Left lung (tissue), 10 donors: Measurements from ENCODE around the gene RAB6A. TPM values are rescaled to one million over a fixed set of nuclear protein-coding genes. Genes with fewer than 3 reads are reported as not detected.
A peak's percentile ranks its signal among the peaks of the same experiment; 100 is the strongest.
"Not testable (repeated sequence)": the region's sequence is repeated elsewhere in the genome, so short reads cannot be mapped to it uniquely, and the experiment has no call there.

ENCODE experiments used
- ATAC-seq: fragments of 200-7000 bp; cut with Tn5 transposase; one replicate; pipeline ENCODE4 v1.9.1; 2020; ENCODE audit warnings: moderate library complexity
- DNase-seq, 4 donors: peaks; one replicate each; pipeline ENCODE4 v3.0.0-alpha.2; 2013 to 2020
- H3K27ac ChIP-seq, 2 donors: fragments of 200-600 bp; sonication (generic) in 1 of 2; one replicate each; pipeline versions ENCODE4 v1.5.0 to v1.8.0; 2020 to 2021
- H3K27me3 ChIP-seq, 2 donors: fragments of 200-600 bp; sonication (generic) in 1 of 2; one replicate each; pipeline versions ENCODE4 v1.5.0 to v1.8.0; 2020 to 2021
- H3K36me3 ChIP-seq, 2 donors: fragments of 200-600 bp; sonication (generic) in 1 of 2; one replicate each; pipeline versions ENCODE4 v1.5.0 to v1.8.0; 2020 to 2021
- H3K4me1 ChIP-seq, 2 donors: fragments of 200-600 bp; one replicate each; pipeline ENCODE4 v1.8.0; 2021
- H3K4me3 ChIP-seq, 2 donors: fragments of 200-600 bp; sonication (generic) in 1 of 2; one replicate each; pipeline versions ENCODE4 v1.5.0 to v1.8.0; 2020 to 2021; ENCODE audit warnings: mild to moderate bottlenecking in 1 of 2
- H3K9me3 ChIP-seq, 2 donors: fragments of 200-600 bp; sonication (generic) in 1 of 2; one replicate each; pipeline versions ENCODE4 v1.5.0 to v1.8.0; 2020 to 2021
- intact Hi-C, 2 donors: fragments of 100-400 bp; cut with DNase I; formaldehyde crosslinking; loops; one replicate each; pipeline versions ENCODE4 v1.11.2 to v1.14.2; 2022
- polyA plus RNA-seq, 6 donors: library from polyadenylated mRNA; unstranded; fragments of 120-200 nt; gene quantifications; one replicate each; pipeline ENCODE4 v1.2.1, GENCODE V29; 2013; ENCODE audit not compliant: insufficient read length in 6 of 6
- total RNA-seq, 2 donors: library from RNA; stranded (reverse); fragmentation: NEBNext Ultra II Directional; extraction: Animal tissue kit (Norgen Biotek cat#: 25700); gene quantifications; one replicate each; pipeline ENCODE4 v1.2.1, GENCODE V29; 2021
- TF ChIP-seq, protein P1 (sequence below), 2 donors: fragments of 200-600 bp; sonication (generic) in 1 of 2; IDR thresholded peaks; one replicate each; pipeline versions ENCODE4 v1.5.0 to v1.8.0; 2021; ENCODE audit warnings: antibody characterized with exemption in 2 of 2
- donor health status: DM: no; HTN: yes; CAD: no.
- donor health status: DM: no; HTN: no; CAD: no.

The RAB6A gene
- total and polyA plus RNA-seq, 8 donors: 93.7 to 150 (median 110) TPM

GRCh38 chr11:73789279-73789670 is 28.4 kb upstream of the RAB6A start:
- TF ChIP-seq, protein P1, sequence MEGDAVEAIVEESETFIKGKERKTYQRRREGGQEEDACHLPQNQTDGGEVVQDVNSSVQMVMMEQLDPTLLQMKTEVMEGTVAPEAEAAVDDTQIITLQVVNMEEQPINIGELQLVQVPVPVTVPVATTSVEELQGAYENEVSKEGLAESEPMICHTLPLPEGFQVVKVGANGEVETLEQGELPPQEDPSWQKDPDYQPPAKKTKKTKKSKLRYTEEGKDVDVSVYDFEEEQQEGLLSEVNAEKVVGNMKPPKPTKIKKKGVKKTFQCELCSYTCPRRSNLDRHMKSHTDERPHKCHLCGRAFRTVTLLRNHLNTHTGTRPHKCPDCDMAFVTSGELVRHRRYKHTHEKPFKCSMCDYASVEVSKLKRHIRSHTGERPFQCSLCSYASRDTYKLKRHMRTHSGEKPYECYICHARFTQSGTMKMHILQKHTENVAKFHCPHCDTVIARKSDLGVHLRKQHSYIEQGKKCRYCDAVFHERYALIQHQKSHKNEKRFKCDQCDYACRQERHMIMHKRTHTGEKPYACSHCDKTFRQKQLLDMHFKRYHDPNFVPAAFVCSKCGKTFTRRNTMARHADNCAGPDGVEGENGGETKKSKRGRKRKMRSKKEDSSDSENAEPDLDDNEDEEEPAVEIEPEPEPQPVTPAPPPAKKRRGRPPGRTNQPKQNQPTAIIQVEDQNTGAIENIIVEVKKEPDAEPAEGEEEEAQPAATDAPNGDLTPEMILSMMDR (IDR thresholded peaks at IDR 0.05): no peak
- Histone ChIP-seq H3K9me3 (no peaks in the 10 kb centered on the region), H3K4me1 (peaks cover 0 to 22% of the 10 kb centered on the region in 2 donors), H3K27ac (peak overlapping the region in 1 of 2 donors; percentile 88), H3K27me3 (no peaks in the 10 kb centered on the region), H3K36me3 (peaks cover 0 to 3% of the 10 kb centered on the region in 2 donors), H3K4me3 (no peak overlapping the region)
- DNase-seq: no peak
- intact Hi-C loops: no loop called here
- ATAC-seq: no peak

GRCh38 chr11:73787643-73788558 is 27.0 kb upstream of the RAB6A start, which contains the start of gene MRPL48:
Gene MRPL48, plus strand, starts transcription at chr11:73787874. Its CDS starts 98 bp downstream, at chr11:73787972.
- TF ChIP-seq, protein P1 (IDR thresholded peaks at IDR 0.05): no peak
- Histone ChIP-seq H3K36me3 (peaks cover 0 to 3% of the 10 kb centered on the region in 2 donors), H3K4me1 (peaks cover 0 to 26% of the 10 kb centered on the region in 2 donors), H3K27ac (peak within 1 kb of the TSS; percentile 85 to 88), H3K9me3 (no peaks in the 10 kb centered on the region), H3K27me3 (no peaks in the 10 kb centered on the region), H3K4me3 (peak within 1 kb of the TSS; percentile 52 to 60)
- DNase-seq: peak; percentile 90 to 97 (median 92)
- intact Hi-C loops: no loop called here
- peak; percentile 99 for ATAC-seq

- Histone ChIP-seq H3K4me1 (peaks cover 0 to 26% of the 10 kb centered on the region in 2 donors), H3K27ac (peak overlapping the region; percentile 85 to 88), H3K4me3 (peak overlapping the region; percentile 52 to 60), H3K27me3 (no peaks in the 10 kb centered on the region), H3K36me3 (peaks cover 0 to 3% of the 10 kb centered on the region in 2 donors), H3K9me3 (no peaks in the 10 kb centered on the region)
- intact Hi-C loops: no loop called here
- no peak for DNase-seq
- TF ChIP-seq, protein P1 (IDR thresholded peaks at IDR 0.05): no peak
- ATAC-seq: peak; percentile 3
These were observed 26.3 kb upstream of the RAB6A start for GRCh38 chr11:73787051-73787642.

DNA sequence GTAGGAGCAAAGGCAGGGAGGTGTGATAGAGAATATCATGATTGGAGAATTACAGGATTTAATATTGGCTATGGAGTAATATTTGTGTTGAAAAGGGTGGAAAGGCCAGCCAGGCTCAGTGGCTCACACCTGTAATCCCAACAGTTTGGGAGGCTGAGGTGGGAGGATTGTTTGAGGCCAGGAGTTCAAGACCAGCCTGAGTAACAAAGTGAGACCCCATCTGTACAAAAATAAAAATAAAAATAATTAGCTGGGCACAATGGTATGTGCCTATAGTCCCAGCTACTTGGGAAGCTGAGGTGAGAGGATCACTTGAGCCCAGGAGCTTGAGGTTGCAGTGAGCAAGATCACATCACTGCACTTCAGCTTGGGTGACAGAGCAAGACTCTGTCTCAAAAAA is 24.6 kb upstream of the RAB6A start:
- ATAC-seq, intact Hi-C loops, H3K9me3 ChIP-seq, H3K4me3 ChIP-seq, H3K27me3 ChIP-seq, H3K27ac ChIP-seq, H3K36me3 ChIP-seq, DNase-seq: not testable (repeated sequence)
- peaks cover 0 to 26% of the 10 kb centered on the region in 2 donors for H3K4me1 ChIP-seq

DNA sequence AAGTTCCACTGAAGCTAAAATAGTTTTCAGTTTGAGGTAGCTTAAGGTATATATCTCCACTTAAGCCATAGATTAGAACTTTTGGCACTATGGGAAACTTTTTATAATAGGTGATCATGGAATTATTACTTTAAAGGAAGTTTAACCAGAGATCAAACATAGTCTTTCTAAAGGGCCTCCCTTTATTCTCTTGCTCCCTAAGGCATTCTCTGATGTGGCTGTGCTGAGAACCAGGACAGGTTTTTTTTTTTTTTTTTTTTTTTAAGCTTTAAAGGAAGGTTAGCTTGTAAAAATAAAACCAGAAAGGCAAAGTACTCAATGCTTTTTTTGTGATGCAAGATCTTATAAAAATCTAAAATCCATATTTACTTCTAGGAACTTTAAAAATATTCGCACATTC is 23.9 kb upstream of the RAB6A start:
- DNase-seq (no peak), ATAC-seq (no peak)
- Histone ChIP-seq H3K4me1 (peaks cover 0 to 31% of the 10 kb centered on the region in 2 donors), H3K36me3 (no peaks in the 10 kb centered on the region), H3K4me3 (no peak overlapping the region), H3K27me3 (no peaks in the 10 kb centered on the region), H3K9me3 (no peaks in the 10 kb centered on the region), H3K27ac (no peak overlapping the region)
- intact Hi-C loops: no loop called here
- TF ChIP-seq, protein P1 (IDR thresholded peaks at IDR 0.05): no peak
